Neural progenitor cell (in vitro differentiated cells): ENCODE data around the gene RNF40. TPM values are rescaled to one million over a fixed set of nuclear protein-coding genes. Genes with fewer than 3 reads are reported as not detected.

Experiments
- DNase-seq: peaks from one replicate; pipeline ENCODE4 v3.0.0-alpha.2; 2016; ENCODE audit warnings: low spot score
- H2AFZ ChIP-seq: fragments of 200-600 bp; sonication (generic); replicated peaks from 2 replicates; pipeline ENCODE4 v1.6.1; 2016; ENCODE audit warnings: antibody characterized with exemption
- H3F3A ChIP-seq: fragments of 200-600 bp; sonication (generic); 2 replicates; pipeline ENCODE4 v1.6.1; 2016; ENCODE audit warnings: antibody characterized with exemption, low read depth
- H3K27ac ChIP-seq: fragments of 200-600 bp; sonication (generic); 2 replicates; pipeline ENCODE4 v1.5.1; 2016; ENCODE audit warnings: mild to moderate bottlenecking
- H3K27me3 ChIP-seq: fragments of 200-600 bp; sonication (generic); 2 replicates; pipeline ENCODE4 v1.6.1; 2016; ENCODE audit warnings: mild to moderate bottlenecking, moderate library complexity
- H3K36me3 ChIP-seq: fragments of 200-600 bp; sonication (generic); 2 replicates; pipeline ENCODE4 v1.5.1; 2016
- H3K4me1 ChIP-seq: fragments of 200-600 bp; sonication (generic); 2 replicates; pipeline ENCODE4 v1.6.1; 2016; ENCODE audit warnings: mixed run types
- H3K4me2 ChIP-seq: fragments of 200-600 bp; sonication (generic); 2 replicates; pipeline ENCODE4 v1.6.1; 2016
- H3K4me3 ChIP-seq: fragments of 200-600 bp; sonication (generic); 2 replicates; pipeline ENCODE4 v1.5.1; 2016
- H3K79me2 ChIP-seq: fragments of 200-600 bp; sonication (generic); 2 replicates; pipeline ENCODE4 v1.6.1; 2016; ENCODE audit warnings: low read depth
- H3K9ac ChIP-seq: fragments of 200-600 bp; sonication (generic); 2 replicates; pipeline ENCODE4 v1.6.1; 2016
- H3K9me3 ChIP-seq: fragments of 200-600 bp; sonication (generic); 2 replicates; pipeline ENCODE4 v1.5.1; 2016; ENCODE audit warnings: low read depth
- H4K20me1 ChIP-seq: fragments of 200-600 bp; sonication (generic); 2 replicates; pipeline ENCODE4 v1.6.1; 2016; ENCODE audit warnings: low read depth
- H3K27ac Mint-ChIP-seq: 3 replicates; pipeline ENCODE4 v1.8.0; 2021; ENCODE audit warnings: mixed read lengths
- H3K27me3 Mint-ChIP-seq: 2 replicates; pipeline ENCODE4 v1.8.0; 2022; ENCODE audit warnings: low read depth, mild to moderate bottlenecking, inconsistent platforms, moderate library complexity, mixed read lengths; ENCODE audit not compliant: insufficient read depth
- H3K36me3 Mint-ChIP-seq: 3 replicates; pipeline ENCODE4 v1.8.0; 2021; ENCODE audit warnings: mixed read lengths
- H3K4me1 Mint-ChIP-seq: 3 replicates; pipeline ENCODE4 v1.8.0; 2021; ENCODE audit warnings: mixed read lengths
- H3K4me3 Mint-ChIP-seq: 3 replicates; pipeline ENCODE4 v1.8.0; 2021; ENCODE audit warnings: mild to moderate bottlenecking, moderate library complexity, mixed read lengths
- H3K9me3 Mint-ChIP-seq: 3 replicates; pipeline ENCODE4 v1.8.0; 2020; ENCODE audit warnings: mixed read lengths
- CTCF ChIP-seq: fragments of 200-600 bp; sonication (generic); IDR thresholded peaks from 2 replicates; pipeline ENCODE4 v1.5.1; 2017; ENCODE audit warnings: antibody characterized with exemption, mild to moderate bottlenecking
- EZH2 ChIP-seq: fragments of 200-600 bp; sonication (generic); IDR thresholded peaks from 2 replicates; pipeline ENCODE4 v1.6.1; 2017; ENCODE audit warnings: antibody characterized with exemption, mild to moderate bottlenecking, moderate library complexity
- EZH2phosphoT487 ChIP-seq: fragments of 200-600 bp; sonication (generic); IDR thresholded peaks from 2 replicates; pipeline ENCODE4 v1.6.1; 2017; ENCODE audit warnings: antibody characterized with exemption
- total RNA-seq: library from RNA; depleted of rRNA; stranded (reverse); fragments of >200 nt; gene quantifications from 2 replicates; pipeline ENCODE4 v1.2.3, GENCODE V29; 2015; ENCODE audit warnings: low replicate concordance

The RNF40 gene
- total RNA-seq, 1 donor from 2014 or later, result 45.6 TPM

DNA sequence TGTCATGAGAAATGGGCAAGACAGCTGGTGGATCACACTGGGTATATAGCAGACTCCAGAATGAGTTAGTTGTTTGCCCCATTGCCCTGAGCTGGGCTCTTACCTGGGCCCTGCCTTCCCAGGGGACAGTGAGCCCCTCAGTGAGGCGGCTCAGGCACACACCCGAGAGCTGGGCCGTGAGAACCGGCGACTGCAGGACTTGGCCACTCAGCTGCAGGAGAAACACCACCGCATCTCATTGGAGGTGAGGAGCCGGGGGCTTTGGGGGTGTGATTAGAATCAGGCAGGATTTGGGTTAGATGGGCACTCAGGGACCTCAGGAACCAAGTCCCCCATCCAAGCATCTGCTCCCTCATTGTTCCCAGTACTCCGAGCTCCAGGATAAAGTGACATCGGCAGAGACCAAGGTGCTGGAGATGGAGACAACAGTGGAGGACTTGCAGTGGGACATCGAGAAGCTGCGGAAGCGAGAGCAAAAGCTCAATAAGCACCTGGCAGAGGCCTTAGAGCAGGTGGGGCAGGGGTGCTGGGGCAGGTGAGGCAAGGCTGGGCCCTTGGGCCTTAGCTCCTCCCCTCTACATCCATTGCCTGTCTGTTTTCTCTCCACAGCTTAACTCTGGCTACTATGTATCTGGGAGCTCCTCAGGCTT, 2.8 kb downstream of the RNF40 start:
- Histone ChIP-seq H3K79me2 (peaks cover 22% of the 10 kb centered on the region), H3F3A (peaks cover 16% of the 10 kb centered on the region), H3K27ac (no peak overlapping the region), H2AFZ (no peak overlapping the region), H3K27me3 (no peaks in the 10 kb centered on the region), H3K36me3 (peaks cover 14% of the 10 kb centered on the region), H3K4me1 (peaks cover 15% of the 10 kb centered on the region), H4K20me1 (peaks cover 27% of the 10 kb centered on the region), H3K4me2 (no peak overlapping the region), H3K9me3 (no peaks in the 10 kb centered on the region), H3K4me3 (no peak overlapping the region), H3K9ac (no peak overlapping the region)
- peaks cover 27% of the 10 kb centered on the region for H3K4me1 Mint-ChIP-seq
- H3K27me3 Mint-ChIP-seq, result peaks cover 8% of the 10 kb centered on the region
- no peaks in the 10 kb centered on the region for H3K9me3 Mint-ChIP-seq
- TF ChIP-seq EZH2phosphoT487 (no peak), CTCF (no peak), EZH2 (no peak)
- peaks cover 35% of the 10 kb centered on the region for H3K36me3 Mint-ChIP-seq
- H3K4me3 Mint-ChIP-seq, result no peak overlapping the region
- no peak for DNase-seq
- no peak overlapping the region for H3K27ac Mint-ChIP-seq

- TF ChIP-seq EZH2phosphoT487, result no peak
- no peak for TF ChIP-seq CTCF
- Histone ChIP-seq H4K20me1 (peaks cover 22% of the 10 kb centered on the region), H3K36me3 (peaks cover 14% of the 10 kb centered on the region), H3K9ac (no peak overlapping the region), H3K27ac (no peak overlapping the region), H3F3A (peaks cover 6% of the 10 kb centered on the region), H3K79me2 (peaks cover 22% of the 10 kb centered on the region), H3K9me3 (no peaks in the 10 kb centered on the region), H3K4me1 (peaks cover 10% of the 10 kb centered on the region), H3K4me3 (no peak overlapping the region), H2AFZ (no peak overlapping the region), H3K27me3 (no peaks in the 10 kb centered on the region), H3K4me2 (no peak overlapping the region)
- Mint-ChIP-seq H3K9me3 (no peaks in the 10 kb centered on the region), H3K4me1 (peaks cover 14% of the 10 kb centered on the region), H3K27me3 (peaks cover 11% of the 10 kb centered on the region), H3K27ac (no peak overlapping the region), H3K36me3 (peaks cover 32% of the 10 kb centered on the region), H3K4me3 (no peak overlapping the region)
- DNase-seq, result no peak
Observed at GRCh38 chr16:30766206-30766932, 4.2 kb downstream of the RNF40 start.

GRCh38 chr16:30766933-30767284, 4.8 kb downstream of the RNF40 start:
- Histone ChIP-seq H4K20me1 (peaks cover 22% of the 10 kb centered on the region), H3K4me2 (no peak overlapping the region), H3K4me3 (no peak overlapping the region), H3K36me3 (peaks cover 14% of the 10 kb centered on the region), H3K27me3 (no peaks in the 10 kb centered on the region), H3F3A (peaks cover under 1% of the 10 kb centered on the region), H3K27ac (no peak overlapping the region), H2AFZ (no peak overlapping the region), H3K4me1 (peaks cover 10% of the 10 kb centered on the region), H3K9ac (no peak overlapping the region), H3K9me3 (no peaks in the 10 kb centered on the region), H3K79me2 (peaks cover 22% of the 10 kb centered on the region)
- Mint-ChIP-seq H3K9me3 (no peaks in the 10 kb centered on the region), H3K27me3 (peaks cover 13% of the 10 kb centered on the region), H3K4me3 (no peak overlapping the region), H3K27ac (no peak overlapping the region), H3K36me3 (peaks cover 34% of the 10 kb centered on the region), H3K4me1 (peaks cover 14% of the 10 kb centered on the region)
- TF ChIP-seq EZH2phosphoT487 (no peak), EZH2 (no peak), CTCF (no peak)
- no peak for DNase-seq
